HUES6 (cell line): ENCODE results near the gene PDXK.
A peak's percentile ranks its signal among the peaks of the same experiment; 100 is the strongest.

ENCODE experiments used
- H3K27ac ChIP-seq: 2 replicates; pipeline ENCODE4 v1.7.0; 2013; ENCODE audit warnings: low read depth, mild to moderate bottlenecking, low read length, inconsistent platforms
- H3K27me3 ChIP-seq: 2 replicates; pipeline ENCODE4 v1.6.1; 2013; ENCODE audit warnings: low read length; ENCODE audit not compliant: control insufficient read depth, insufficient read depth
- H3K36me3 ChIP-seq: 2 replicates; pipeline ENCODE4 v1.6.1; 2013; ENCODE audit warnings: low read length; ENCODE audit not compliant: control insufficient read depth, insufficient read depth
- H3K4me1 ChIP-seq: 2 replicates; pipeline ENCODE4 v1.6.1; 2013; ENCODE audit warnings: low read length; ENCODE audit not compliant: control insufficient read depth, insufficient read depth
- H3K4me3 ChIP-seq: 2 replicates; pipeline ENCODE4 v1.5.1; 2013; ENCODE audit warnings: low read depth, low read length
- H3K9ac ChIP-seq: one replicate; pipeline ENCODE4 v1.6.1; 2013; ENCODE audit warnings: mild to moderate bottlenecking, low read length
- H3K9me3 ChIP-seq: 2 replicates; pipeline ENCODE4 v1.6.1; 2013; ENCODE audit warnings: low read depth, low read length; ENCODE audit not compliant: control insufficient read depth, insufficient read depth

Gene PDXK

DNA sequence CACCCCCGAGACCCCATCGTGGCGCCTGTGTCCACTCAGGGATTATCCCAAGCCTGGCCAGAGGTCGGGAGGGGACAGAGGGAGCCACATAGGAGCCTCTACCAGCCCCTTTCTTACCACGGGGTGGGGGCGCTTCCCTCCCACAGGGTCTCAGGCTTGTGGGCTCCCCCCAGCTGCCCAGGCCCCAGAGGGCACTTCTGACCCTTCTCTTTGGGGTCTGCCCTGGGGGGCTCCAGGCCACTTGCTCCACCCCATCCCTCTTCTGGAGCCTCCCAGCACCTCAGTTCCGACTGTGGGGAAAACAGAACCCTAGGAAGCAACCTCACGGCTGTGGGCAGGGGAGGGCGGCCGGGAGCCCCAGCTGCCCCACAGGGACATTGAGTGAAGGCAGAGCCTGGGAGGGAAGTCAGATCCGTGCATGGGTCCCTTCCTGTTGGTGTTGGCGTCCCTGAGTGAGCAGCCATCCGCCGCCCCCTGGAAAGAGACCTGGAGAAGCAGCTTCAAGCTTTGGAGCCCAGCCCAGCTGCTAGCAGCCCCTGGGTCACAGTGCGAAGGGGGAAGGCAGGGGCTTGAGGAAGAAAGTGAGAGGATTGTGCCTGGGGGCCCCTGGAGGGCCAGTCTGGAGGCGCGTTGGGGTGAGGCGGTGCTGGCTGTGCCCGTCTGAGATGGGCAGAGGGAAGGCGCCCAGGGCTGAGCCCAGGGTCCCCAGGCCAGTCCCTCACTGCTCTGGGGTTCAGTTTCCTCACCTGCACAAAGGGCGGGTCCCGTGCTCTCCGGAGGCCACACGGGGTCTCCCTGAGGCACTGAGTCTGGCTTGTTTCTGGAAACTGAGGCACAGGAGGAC is 92.6 kb downstream of the PDXK start:
- H3K27ac ChIP-seq, result no peak overlapping the region
- no peaks in the 10 kb centered on the region for H3K36me3 ChIP-seq
- no peaks in the 10 kb centered on the region for H3K27me3 ChIP-seq
- H3K9me3 ChIP-seq, result no peaks in the 10 kb centered on the region
- peak overlapping the region; percentile 27; the same call in 1 of the 2 replicates for H3K4me3 ChIP-seq
- no peak overlapping the region for H3K9ac ChIP-seq
- H3K4me1 ChIP-seq, result peaks cover 32% of the 10 kb centered on the region
